Measurements from ENCODE around the gene ANGPTL2.

ANGPTL2 gene

DNA sequence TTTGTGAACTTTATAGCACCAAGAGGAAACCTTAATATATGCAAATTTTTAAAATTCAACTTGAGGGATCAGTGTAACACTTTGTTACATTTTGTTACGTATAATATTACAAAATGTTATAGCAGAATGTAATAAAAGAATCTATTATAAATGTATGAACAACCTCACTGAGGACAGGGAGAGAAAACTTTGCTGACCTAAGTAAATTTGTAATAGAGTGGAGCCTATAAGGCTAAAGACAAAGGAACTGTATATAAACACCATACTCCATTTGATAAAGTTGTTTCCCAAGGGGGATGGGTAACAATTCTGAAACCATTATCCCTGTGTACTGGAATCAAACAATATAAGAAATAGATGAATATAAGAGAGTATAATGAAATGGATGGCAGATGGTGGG, 77.3 kb downstream of the ANGPTL2 start:
- DNase-seq = no peak

GRCh38 chr9:127039492-127039891, 82.9 kb downstream of the ANGPTL2 start:
- DNase-seq = no peak

DNA sequence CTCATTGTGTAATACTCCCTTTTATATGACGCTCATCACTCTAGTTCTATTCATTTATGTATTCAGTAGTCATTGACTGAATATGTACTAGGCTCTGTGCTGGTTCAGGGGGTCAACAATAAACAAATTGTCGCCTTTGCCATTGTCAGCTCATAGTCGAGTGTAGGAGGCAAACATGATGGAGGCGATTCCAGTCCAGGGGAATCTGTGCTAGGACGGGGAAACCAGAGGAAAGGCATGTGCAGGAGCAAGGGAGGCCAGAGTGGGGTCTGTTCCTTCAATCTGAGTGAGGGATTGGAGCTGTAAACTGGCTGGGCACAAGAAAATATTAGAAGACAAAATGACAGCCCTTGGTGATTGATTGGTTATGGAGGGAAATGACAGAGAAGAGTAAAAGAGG, 83.9 kb downstream of the ANGPTL2 start:
- no peak for DNase-seq

All from CD4-positive, alpha-beta T cell treated with Interleukin-10 for 1 hour (primary cell).